Natural killer cell (primary cell): ENCODE data around the gene STAG1. TPM values are rescaled to one million over a fixed set of nuclear protein-coding genes. Genes with fewer than 3 reads are reported as not detected.
A peak's percentile ranks its signal among the peaks of the same experiment; 100 is the strongest.
"Not testable (repeated sequence)": the region's sequence is repeated elsewhere in the genome, so short reads cannot be mapped to it uniquely, and the experiment has no call there.

Source experiments
- ATAC-seq, 3 donors: fragments of 150-1000 bp in 2 of 3; fragments of 200-7000 bp in 1 of 3; cut with Tn5 transposase; 1 replicate in 1 of 3; 2 replicates in 2 of 3; pipeline ENCODE4 v1.10.0; 2021; ENCODE audit warnings: mild to moderate bottlenecking in 2 of 3, moderate library complexity in 2 of 3
- DNase-seq, 2 donors: peaks; one replicate each; pipeline versions ENCODE4 v3.0.0 to v3.0.0-alpha.2; 2013 to 2021; ENCODE audit warnings: mixed read lengths in 1 of 2
- H3K27ac ChIP-seq: one replicate; pipeline ENCODE4 v1.5.1; 2013; ENCODE audit warnings: mild to moderate bottlenecking, low read length
- H3K27me3 ChIP-seq: one replicate; pipeline ENCODE4 v1.6.1; 2013; ENCODE audit warnings: low read length; ENCODE audit not compliant: control insufficient read depth, insufficient read depth
- H3K36me3 ChIP-seq: one replicate; pipeline ENCODE4 v1.6.1; 2013; ENCODE audit warnings: low read length; ENCODE audit not compliant: control insufficient read depth, insufficient read depth
- H3K4me1 ChIP-seq: one replicate; pipeline ENCODE4 v1.6.1; 2013; ENCODE audit warnings: low read length; ENCODE audit not compliant: control insufficient read depth, insufficient read depth
- H3K4me3 ChIP-seq: one replicate; pipeline ENCODE4 v1.5.1; 2013; ENCODE audit warnings: low read length
- H3K9me3 ChIP-seq: one replicate; pipeline ENCODE4 v1.6.1; 2013; ENCODE audit warnings: low read length; ENCODE audit not compliant: control insufficient read depth, insufficient read depth
- H3K27ac Mint-ChIP-seq, 2 donors: one replicate each; pipeline ENCODE4 v1.8.0; 2022; ENCODE audit warnings: mild to moderate bottlenecking in 2 of 2, mixed read lengths in 2 of 2, moderate library complexity in 1 of 2
- H3K27me3 Mint-ChIP-seq, 2 donors: one replicate each; pipeline ENCODE4 v1.8.0; 2022; ENCODE audit warnings: low read depth in 2 of 2, mixed read lengths in 2 of 2
- H3K36me3 Mint-ChIP-seq: one replicate; pipeline ENCODE4 v1.8.0; 2022; ENCODE audit warnings: mixed read lengths
- H3K4me1 Mint-ChIP-seq, 2 donors: one replicate each; pipeline ENCODE4 v1.8.0; 2022; ENCODE audit warnings: mixed read lengths in 2 of 2
- H3K4me3 Mint-ChIP-seq: one replicate; pipeline ENCODE4 v1.8.0; 2022; ENCODE audit warnings: mild to moderate bottlenecking, moderate library complexity, mixed read lengths
- H3K9me3 Mint-ChIP-seq, 2 donors: one replicate each; pipeline ENCODE4 v1.8.0; 2022; ENCODE audit warnings: mixed read lengths in 2 of 2
- WGBS: methylation state at CpG from one replicate; pipeline ENCODE4 v1.1.7; 2013; ENCODE audit warnings: missing lambda C conversion rate; ENCODE audit not compliant: insufficient coverage; 5-methylcytosine and 5-hydroxymethylcytosine counted together
- intact Hi-C: fragments of 100-400 bp; cut with micrococcal nuclease; formaldehyde crosslinking; loops from one replicate; pipeline ENCODE4 v1.14.2; 2022
- total RNA-seq, 4 donors: library from RNA; stranded (reverse); fragments of 120-200 nt in 1 of 4; gene quantifications; one replicate each; pipeline versions ENCODE4 v1.2.3 to v1.2.4, GENCODE V29; 2013 to 2022
- TF ChIP-seq, protein P1 (sequence below): fragments of 200-600 bp; IDR thresholded peaks from one replicate; pipeline ENCODE4 v1.8.0; 2022; ENCODE audit warnings: antibody characterized with exemption

The STAG1 gene
- total RNA-seq, 3 donors from 2014 or later (not counting 1 experiment from before 2014, with no cell fraction given): 55.1 to 66.2 (median 60.3) TPM

DNA sequence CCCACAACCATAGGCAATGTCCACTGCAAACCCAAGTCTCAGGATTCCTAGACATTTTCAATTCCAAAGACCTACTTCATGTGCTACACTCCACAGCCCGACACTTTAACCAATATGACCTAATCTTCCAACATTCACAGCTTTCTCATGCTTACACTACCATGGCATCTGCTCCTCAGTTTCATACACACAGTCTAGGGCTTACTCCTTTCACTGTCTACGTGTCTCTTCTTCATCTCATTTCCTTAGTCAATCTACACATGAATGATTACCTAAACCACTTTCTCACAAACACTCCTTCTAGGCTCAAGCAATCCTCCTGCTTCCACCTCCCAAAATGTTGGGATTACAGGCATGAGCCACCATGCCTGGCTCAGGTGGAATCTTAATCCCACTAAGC is 106.3 kb downstream of the STAG1 start:
- Histone ChIP-seq H3K36me3 (no peaks in the 10 kb centered on the region), H3K4me1 (peaks cover 4% of the 10 kb centered on the region), H3K27me3 (no peaks in the 10 kb centered on the region), H3K27ac (no peak overlapping the region), H3K9me3 (no peaks in the 10 kb centered on the region), H3K4me3 (no peak overlapping the region)
- no peaks in the 10 kb centered on the region for H3K36me3 Mint-ChIP-seq
- no peak overlapping the region for H3K4me3 Mint-ChIP-seq
- intact Hi-C loops: no loop called here
- 76% methylated on average over 2 of the region's 2 CpGs for WGBS
- H3K9me3 Mint-ChIP-seq: no peaks in the 10 kb centered on the region
- TF ChIP-seq, protein P1, sequence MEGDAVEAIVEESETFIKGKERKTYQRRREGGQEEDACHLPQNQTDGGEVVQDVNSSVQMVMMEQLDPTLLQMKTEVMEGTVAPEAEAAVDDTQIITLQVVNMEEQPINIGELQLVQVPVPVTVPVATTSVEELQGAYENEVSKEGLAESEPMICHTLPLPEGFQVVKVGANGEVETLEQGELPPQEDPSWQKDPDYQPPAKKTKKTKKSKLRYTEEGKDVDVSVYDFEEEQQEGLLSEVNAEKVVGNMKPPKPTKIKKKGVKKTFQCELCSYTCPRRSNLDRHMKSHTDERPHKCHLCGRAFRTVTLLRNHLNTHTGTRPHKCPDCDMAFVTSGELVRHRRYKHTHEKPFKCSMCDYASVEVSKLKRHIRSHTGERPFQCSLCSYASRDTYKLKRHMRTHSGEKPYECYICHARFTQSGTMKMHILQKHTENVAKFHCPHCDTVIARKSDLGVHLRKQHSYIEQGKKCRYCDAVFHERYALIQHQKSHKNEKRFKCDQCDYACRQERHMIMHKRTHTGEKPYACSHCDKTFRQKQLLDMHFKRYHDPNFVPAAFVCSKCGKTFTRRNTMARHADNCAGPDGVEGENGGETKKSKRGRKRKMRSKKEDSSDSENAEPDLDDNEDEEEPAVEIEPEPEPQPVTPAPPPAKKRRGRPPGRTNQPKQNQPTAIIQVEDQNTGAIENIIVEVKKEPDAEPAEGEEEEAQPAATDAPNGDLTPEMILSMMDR: no peak
- DNase-seq: no peak
- H3K27ac Mint-ChIP-seq: peak overlapping the region; percentile 7 to 44
- peak in 1 of 3 donors; percentile 43 for ATAC-seq
- no peaks in the 10 kb centered on the region for H3K27me3 Mint-ChIP-seq
- H3K4me1 Mint-ChIP-seq: peaks cover 62 to 63% of the 10 kb centered on the region in 2 donors

- intact Hi-C loops: no loop called here
- no CpG with 5 or more reads among the region's 1 CpG for WGBS
- no peaks in the 10 kb centered on the region for H3K36me3 Mint-ChIP-seq
Measured at GRCh38 chr3:136644212-136644611, 108.0 kb downstream of the STAG1 start.

DNA sequence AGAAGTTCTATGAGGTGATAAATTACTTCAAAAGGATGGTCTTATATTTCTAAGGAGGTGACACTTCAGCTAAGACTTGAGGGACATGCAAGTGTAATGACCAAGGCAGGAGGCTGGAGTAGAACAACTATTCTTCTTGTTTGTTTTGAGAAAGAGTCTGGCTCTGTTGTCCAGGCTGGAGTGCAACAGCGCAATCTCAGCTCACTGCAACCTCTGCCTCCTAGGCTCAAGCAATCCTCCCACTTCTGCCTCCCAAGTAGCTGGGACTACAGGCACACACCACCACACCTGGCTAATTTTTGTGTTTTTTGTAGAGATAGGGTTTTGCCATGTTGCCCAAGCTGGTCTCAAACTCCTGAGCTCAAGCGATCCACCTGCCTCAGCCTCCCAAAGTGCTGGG is 108.8 kb downstream of the STAG1 start:
- H3K4me3 Mint-ChIP-seq, H3K9me3 ChIP-seq, H3K4me1 ChIP-seq, H3K9me3 Mint-ChIP-seq, H3K36me3 Mint-ChIP-seq, H3K4me3 ChIP-seq, ATAC-seq, H3K27me3 ChIP-seq, DNase-seq, H3K27ac ChIP-seq, H3K27ac Mint-ChIP-seq, intact Hi-C loops, H3K36me3 ChIP-seq, H3K27me3 Mint-ChIP-seq: not testable (repeated sequence)
- peaks cover 50 to 58% of the 10 kb centered on the region in 2 donors for H3K4me1 Mint-ChIP-seq
- 95% methylated on average over 2 of the region's 2 CpGs for WGBS

More at GRCh38 chr3:136644212-136644611, 108.0 kb downstream of the STAG1 start:
- Mint-ChIP-seq H3K4me1 (peaks cover 57 to 63% of the 10 kb centered on the region in 2 donors), H3K4me3 (no peak overlapping the region), H3K27ac (no peak overlapping the region), H3K9me3 (no peaks in the 10 kb centered on the region), H3K27me3 (no peaks in the 10 kb centered on the region)
- TF ChIP-seq, protein P1: no peak
- no peaks in the 10 kb centered on the region for H3K27me3 ChIP-seq
- peaks cover 4% of the 10 kb centered on the region for H3K4me1 ChIP-seq
- H3K4me3 ChIP-seq: no peak overlapping the region
- H3K9me3 ChIP-seq: no peaks in the 10 kb centered on the region
- no peak overlapping the region for H3K27ac ChIP-seq
- DNase-seq (no peak), ATAC-seq (no peak)
- H3K36me3 ChIP-seq: no peaks in the 10 kb centered on the region

GRCh38 chr3:136642711-136643110 is 109.5 kb downstream of the STAG1 start:
- Histone ChIP-seq H3K4me1 (peaks cover 4% of the 10 kb centered on the region), H3K27ac (no peak overlapping the region), H3K4me3 (no peak overlapping the region), H3K9me3 (no peaks in the 10 kb centered on the region), H3K36me3 (no peaks in the 10 kb centered on the region), H3K27me3 (no peaks in the 10 kb centered on the region)
- intact Hi-C loops: no loop called here
- Mint-ChIP-seq H3K9me3 (no peaks in the 10 kb centered on the region), H3K4me1 (peaks cover 44 to 51% of the 10 kb centered on the region in 2 donors), H3K27me3 (no peaks in the 10 kb centered on the region), H3K27ac (no peak overlapping the region), H3K36me3 (no peaks in the 10 kb centered on the region), H3K4me3 (no peak overlapping the region)
- WGBS: no CpG with 5 or more reads among the region's 1 CpG
- ATAC-seq: no peak
- TF ChIP-seq, protein P1: no peak
- DNase-seq: no peak
